ENCODE results near the gene BCAS3. TPM values are rescaled to one million over a fixed set of nuclear protein-coding genes. Genes with fewer than 3 reads are reported as not detected.

The BCAS3 gene
- polyA plus RNA-seq (2013), result 15.7 and 16.0 TPM in 2 replicates

DNA sequence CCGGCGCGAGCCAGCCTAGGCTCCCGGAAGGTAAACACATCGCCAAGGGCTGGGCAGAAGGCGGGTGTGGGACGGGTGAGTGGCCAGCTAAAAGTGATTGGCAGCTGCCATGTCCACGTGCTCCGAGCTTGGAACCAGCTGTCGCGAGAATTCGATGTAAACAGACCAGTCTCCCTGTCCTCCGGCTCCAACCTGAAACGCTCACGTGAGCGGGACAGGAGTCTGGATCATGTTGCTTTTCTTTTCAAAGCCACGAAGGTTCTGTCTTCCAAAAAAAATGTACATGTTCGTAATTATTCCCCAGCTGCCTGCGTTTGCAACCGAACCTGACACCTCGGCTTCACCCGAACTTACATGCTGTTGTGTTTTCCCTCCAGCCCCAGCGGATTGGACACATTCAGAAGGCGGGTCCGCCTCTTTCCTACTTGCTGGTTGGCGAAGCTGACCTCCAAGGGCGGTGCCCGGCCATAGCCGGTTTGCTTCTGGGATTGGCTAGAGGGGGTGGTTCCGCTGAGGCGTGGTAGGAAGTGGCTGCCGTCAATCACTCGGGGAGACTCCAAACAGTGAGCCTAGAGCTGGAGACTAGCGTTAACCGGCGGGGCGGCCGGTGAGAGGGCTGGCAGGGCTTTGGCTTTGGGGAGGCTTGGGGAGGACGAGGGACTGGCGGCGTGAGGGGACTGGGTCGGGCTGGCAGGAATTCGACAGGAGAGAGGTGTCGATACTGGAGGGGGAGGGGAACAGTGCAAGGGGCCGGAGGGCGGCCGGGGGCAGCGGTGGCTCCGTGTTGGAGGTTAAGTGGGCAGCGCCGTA is at the start of gene BCAS3:
BCAS3 (plus strand) TSS at position 544 of the 810 bp plus-strand sequence.
- Histone ChIP-seq H4K8ac (ENCODE audit: low read depth, low read length) (peak within 1 kb of the TSS; percentile 92), H3K36me3 (ENCODE audit: control insufficient read depth in 1 of 2, insufficient read depth in 2 of 2, low read length in 2 of 2) (peaks cover 2 to 3% of the 10 kb centered on the region in 2 experiments), H3K27ac (ENCODE audit: low read depth, low read length) (peak within 1 kb of the TSS; percentile 3), H3K18ac (ENCODE audit: low read length) (peak within 1 kb of the TSS; percentile 19), H4K91ac (ENCODE audit: low read depth, low read length) (peak within 1 kb of the TSS; percentile 61), H3K4me1 (ENCODE audit: control insufficient read depth in 1 of 2, insufficient read depth in 2 of 2, low read length in 2 of 2) (peaks cover 3% of the 10 kb centered on the region in 2 experiments), H3K4ac (ENCODE audit: low read depth, low read length) (peak within 1 kb of the TSS; percentile 17), H3K14ac (ENCODE audit: low read length) (peak within 1 kb of the TSS; percentile 57), H3K79me2 (ENCODE audit: control insufficient read depth, insufficient read depth, low read length, poor library complexity) (peaks cover 3% of the 10 kb centered on the region), H4K12ac (ENCODE audit: low read depth, low read length) (peak within 1 kb of the TSS; percentile 56), H2BK120ac (ENCODE audit: insufficient read depth, low read length, poor library complexity) (no peak within 1 kb of the TSS), H3K9me3 (ENCODE audit: insufficient read depth, low read depth, low read length) (peaks cover 1% of the 10 kb centered on the region), H2AK5ac (ENCODE audit: low read length) (no peak within 1 kb of the TSS), H3K4me2 (ENCODE audit: low read length) (peak within 1 kb of the TSS; percentile 81), H2AFZ (ENCODE audit: insufficient read depth, low read length, poor library complexity) (peak within 1 kb of the TSS; percentile 87), H3K9ac (ENCODE audit: low read length) (peak within 1 kb of the TSS; percentile 61), H3K27me3 (ENCODE audit: insufficient read depth, low read length) (no peaks in the 10 kb centered on the region), H3K79me1 (ENCODE audit: low read length) (peaks cover 4% of the 10 kb centered on the region), H2BK12ac (ENCODE audit: low read length) (no peak within 1 kb of the TSS), H3K4me3 (ENCODE audit: low read depth, low read length) (peak within 1 kb of the TSS; percentile 83), H2BK5ac (ENCODE audit: low read depth, low read length, poor library complexity) (peak within 1 kb of the TSS; percentile 8), H3K23ac (ENCODE audit: low read length) (no peak within 1 kb of the TSS)
- DNase-seq, result peak; percentile 98 to 99
- no CpG with 5 or more reads among the region's 51 CpGs for WGBS (ENCODE audit: extremely low coverage, insufficient coverage, insufficient read length)

DNA sequence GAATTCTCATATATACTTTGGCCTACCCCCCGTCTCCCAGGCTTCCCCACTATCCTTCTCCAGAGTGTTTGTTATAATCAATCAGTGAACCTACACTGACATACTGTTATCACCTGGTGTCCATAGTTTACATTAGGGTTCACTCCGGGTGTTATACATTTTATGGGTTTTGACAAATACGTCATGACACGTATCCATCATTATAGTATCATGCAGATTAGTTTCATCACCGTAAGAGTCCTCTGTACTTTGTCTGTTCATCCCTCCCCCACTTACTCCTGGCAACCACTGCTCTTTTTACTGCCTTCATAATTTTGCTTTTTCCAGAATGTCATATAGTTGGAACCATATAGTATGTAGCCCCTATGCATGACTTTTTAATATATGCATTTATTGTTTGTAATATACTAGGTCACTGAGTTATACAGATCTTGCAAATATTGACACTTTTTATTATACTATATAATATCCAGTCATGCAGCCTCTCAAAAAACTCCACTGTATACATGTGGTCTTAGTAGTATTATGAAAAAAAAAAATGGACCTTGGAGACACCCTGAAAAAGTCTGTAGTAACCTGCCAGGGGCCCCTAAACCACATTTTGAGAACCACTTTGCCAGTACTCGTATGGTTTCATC is 49.3 kb upstream of the BCAS3 start:
- Histone ChIP-seq H3K9me3 (ENCODE audit: insufficient read depth, low read depth, low read length) (no peaks in the 10 kb centered on the region), H2BK5ac (ENCODE audit: low read depth, low read length, poor library complexity) (no peak overlapping the region), H2AFZ (ENCODE audit: insufficient read depth, low read length, poor library complexity) (no peak overlapping the region), H3K9ac (ENCODE audit: low read length) (no peak overlapping the region), H3K18ac (ENCODE audit: low read length) (no peak overlapping the region), H3K27me3 (ENCODE audit: insufficient read depth, low read length) (no peaks in the 10 kb centered on the region), H4K12ac (ENCODE audit: low read depth, low read length) (no peak overlapping the region), H3K4me2 (ENCODE audit: low read length) (no peak overlapping the region), H3K14ac (ENCODE audit: low read length) (no peak overlapping the region), H3K4ac (ENCODE audit: low read depth, low read length) (no peak overlapping the region), H2AK5ac (ENCODE audit: low read length) (no peak overlapping the region), H3K23ac (ENCODE audit: low read length) (no peak overlapping the region), H3K79me1 (ENCODE audit: low read length) (no peaks in the 10 kb centered on the region), H3K4me3 (ENCODE audit: low read depth, low read length) (no peak overlapping the region), H2BK12ac (ENCODE audit: low read length) (no peak overlapping the region), H2BK120ac (ENCODE audit: insufficient read depth, low read length, poor library complexity) (no peak overlapping the region), H3K4me1 (ENCODE audit: control insufficient read depth in 1 of 2, insufficient read depth in 2 of 2, low read length in 2 of 2) (no peaks in the 10 kb centered on the region), H3K79me2 (ENCODE audit: control insufficient read depth, insufficient read depth, low read length, poor library complexity) (no peaks in the 10 kb centered on the region), H3K36me3 (ENCODE audit: control insufficient read depth in 1 of 2, insufficient read depth in 2 of 2, low read length in 2 of 2) (peaks cover 13 to 16% of the 10 kb centered on the region in 2 experiments), H3K27ac (ENCODE audit: low read depth, low read length) (no peak overlapping the region), H4K91ac (ENCODE audit: low read depth, low read length) (no peak overlapping the region), H4K8ac (ENCODE audit: low read depth, low read length) (no peak overlapping the region)
- WGBS (ENCODE audit: extremely low coverage, insufficient coverage, insufficient read length), result no CpG with 5 or more reads among the region's 6 CpGs
- DNase-seq, result no peak

GRCh38 chr17:60629120-60629519 is 48.5 kb upstream of the BCAS3 start:
- H3K4ac ChIP-seq (ENCODE audit: low read depth, low read length), result no peak overlapping the region
- H3K18ac ChIP-seq (ENCODE audit: low read length), result no peak overlapping the region
- no peak overlapping the region for H3K9ac ChIP-seq (ENCODE audit: low read length)
- no CpG with 5 or more reads among the region's 2 CpGs for WGBS (ENCODE audit: extremely low coverage, insufficient coverage, insufficient read length)
- H4K8ac ChIP-seq (ENCODE audit: low read depth, low read length), result no peak overlapping the region
- no peak overlapping the region for H2BK12ac ChIP-seq (ENCODE audit: low read length)
- H4K12ac ChIP-seq (ENCODE audit: low read depth, low read length), result no peak overlapping the region
- no peaks in the 10 kb centered on the region for H3K4me1 ChIP-seq (ENCODE audit: control insufficient read depth in 1 of 2, insufficient read depth in 2 of 2, low read length in 2 of 2)
- no peaks in the 10 kb centered on the region for H3K27me3 ChIP-seq (ENCODE audit: insufficient read depth, low read length)
- H4K91ac ChIP-seq (ENCODE audit: low read depth, low read length), result no peak overlapping the region
- no peak overlapping the region for H3K4me3 ChIP-seq (ENCODE audit: low read depth, low read length)
- no peak overlapping the region for H2BK120ac ChIP-seq (ENCODE audit: insufficient read depth, low read length, poor library complexity)
- no peak overlapping the region for H3K4me2 ChIP-seq (ENCODE audit: low read length)
- H2AK5ac ChIP-seq (ENCODE audit: low read length), result no peak overlapping the region
- no peak overlapping the region for H3K27ac ChIP-seq (ENCODE audit: low read depth, low read length)
- no peaks in the 10 kb centered on the region for H3K79me1 ChIP-seq (ENCODE audit: low read length)
- H3K14ac ChIP-seq (ENCODE audit: low read length), result no peak overlapping the region
- no peak overlapping the region for H3K23ac ChIP-seq (ENCODE audit: low read length)
- H3K36me3 ChIP-seq (ENCODE audit: control insufficient read depth in 1 of 2, insufficient read depth in 2 of 2, low read length in 2 of 2), result peaks cover 14 to 18% of the 10 kb centered on the region in 2 experiments
- H3K9me3 ChIP-seq (ENCODE audit: insufficient read depth, low read depth, low read length), result no peaks in the 10 kb centered on the region
- no peak for DNase-seq
- no peaks in the 10 kb centered on the region for H3K79me2 ChIP-seq (ENCODE audit: control insufficient read depth, insufficient read depth, low read length, poor library complexity)
- H2AFZ ChIP-seq (ENCODE audit: insufficient read depth, low read length, poor library complexity), result no peak overlapping the region
- H2BK5ac ChIP-seq (ENCODE audit: low read depth, low read length, poor library complexity), result no peak overlapping the region

GRCh38 chr17:60630352-60630751 is 47.3 kb upstream of the BCAS3 start:
- Histone ChIP-seq H2AK5ac (ENCODE audit: low read length) (no peak overlapping the region), H3K14ac (ENCODE audit: low read length) (no peak overlapping the region), H3K79me2 (ENCODE audit: control insufficient read depth, insufficient read depth, low read length, poor library complexity) (no peaks in the 10 kb centered on the region), H3K4ac (ENCODE audit: low read depth, low read length) (no peak overlapping the region), H3K4me2 (ENCODE audit: low read length) (no peak overlapping the region), H3K36me3 (ENCODE audit: control insufficient read depth in 1 of 2, insufficient read depth in 2 of 2, low read length in 2 of 2) (peaks cover 15 to 20% of the 10 kb centered on the region in 2 experiments), H3K27ac (ENCODE audit: low read depth, low read length) (no peak overlapping the region), H3K18ac (ENCODE audit: low read length) (no peak overlapping the region), H4K91ac (ENCODE audit: low read depth, low read length) (no peak overlapping the region), H3K79me1 (ENCODE audit: low read length) (no peaks in the 10 kb centered on the region), H2BK5ac (ENCODE audit: low read depth, low read length, poor library complexity) (no peak overlapping the region), H4K12ac (ENCODE audit: low read depth, low read length) (no peak overlapping the region), H2BK120ac (ENCODE audit: insufficient read depth, low read length, poor library complexity) (no peak overlapping the region), H3K9me3 (ENCODE audit: insufficient read depth, low read depth, low read length) (no peaks in the 10 kb centered on the region), H3K27me3 (ENCODE audit: insufficient read depth, low read length) (no peaks in the 10 kb centered on the region), H3K23ac (ENCODE audit: low read length) (no peak overlapping the region), H4K8ac (ENCODE audit: low read depth, low read length) (no peak overlapping the region), H3K9ac (ENCODE audit: low read length) (no peak overlapping the region), H3K4me1 (ENCODE audit: control insufficient read depth in 1 of 2, insufficient read depth in 2 of 2, low read length in 2 of 2) (no peaks in the 10 kb centered on the region), H3K4me3 (ENCODE audit: low read depth, low read length) (no peak overlapping the region), H2BK12ac (ENCODE audit: low read length) (no peak overlapping the region), H2AFZ (ENCODE audit: insufficient read depth, low read length, poor library complexity) (no peak overlapping the region)
- no CpG with 5 or more reads among the region's 5 CpGs for WGBS (ENCODE audit: extremely low coverage, insufficient coverage, insufficient read length)
- no peak for DNase-seq
